ENCODE measurements around the gene TCF4.

- TF ChIP-seq, protein P1, sequence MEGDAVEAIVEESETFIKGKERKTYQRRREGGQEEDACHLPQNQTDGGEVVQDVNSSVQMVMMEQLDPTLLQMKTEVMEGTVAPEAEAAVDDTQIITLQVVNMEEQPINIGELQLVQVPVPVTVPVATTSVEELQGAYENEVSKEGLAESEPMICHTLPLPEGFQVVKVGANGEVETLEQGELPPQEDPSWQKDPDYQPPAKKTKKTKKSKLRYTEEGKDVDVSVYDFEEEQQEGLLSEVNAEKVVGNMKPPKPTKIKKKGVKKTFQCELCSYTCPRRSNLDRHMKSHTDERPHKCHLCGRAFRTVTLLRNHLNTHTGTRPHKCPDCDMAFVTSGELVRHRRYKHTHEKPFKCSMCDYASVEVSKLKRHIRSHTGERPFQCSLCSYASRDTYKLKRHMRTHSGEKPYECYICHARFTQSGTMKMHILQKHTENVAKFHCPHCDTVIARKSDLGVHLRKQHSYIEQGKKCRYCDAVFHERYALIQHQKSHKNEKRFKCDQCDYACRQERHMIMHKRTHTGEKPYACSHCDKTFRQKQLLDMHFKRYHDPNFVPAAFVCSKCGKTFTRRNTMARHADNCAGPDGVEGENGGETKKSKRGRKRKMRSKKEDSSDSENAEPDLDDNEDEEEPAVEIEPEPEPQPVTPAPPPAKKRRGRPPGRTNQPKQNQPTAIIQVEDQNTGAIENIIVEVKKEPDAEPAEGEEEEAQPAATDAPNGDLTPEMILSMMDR (IDR thresholded peaks at IDR 0.05): no peak
- TF ChIP-seq POLR2A (IDR thresholded peaks at IDR 0.05): no peak
Observed at GRCh38 chr18:55489034-55489986, 98.7 kb downstream of the TCF4 start.
